Activated CD4-positive, alpha-beta T cell treated with anti-CD3 and anti-CD28 coated beads, Interleukin-2, amount 50 U/mL, for 24 hours (primary cell): ENCODE results near the gene RBPJ.

ENCODE experiments used
- DNase-seq, 2 donors: peaks; one replicate each; pipeline ENCODE4 v3.0.0-alpha.2; 2020; ENCODE audit warnings: low read depth in 1 of 2, low spot score in 1 of 2

The RBPJ gene

DNA sequence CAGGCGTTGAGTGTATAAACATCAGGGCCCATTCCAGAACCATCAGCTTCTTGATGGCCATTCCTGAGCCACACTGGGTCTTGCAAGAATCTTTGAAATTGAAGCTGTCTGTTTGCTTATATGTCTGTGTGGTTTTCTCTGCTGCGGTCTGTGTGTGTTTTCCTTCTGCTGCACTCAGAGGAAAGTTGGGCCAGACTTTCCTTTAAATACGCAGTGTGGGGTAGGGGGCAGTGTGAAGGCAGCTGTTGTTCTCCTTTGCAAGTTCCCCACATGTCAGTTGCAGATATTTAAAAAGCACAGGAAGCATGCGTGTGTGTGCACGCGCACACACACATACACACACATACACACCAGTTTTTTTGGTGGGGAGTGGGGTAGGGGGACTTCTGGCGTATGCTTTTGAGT is 137.3 kb downstream of the RBPJ start:
- no peak for DNase-seq

DNA sequence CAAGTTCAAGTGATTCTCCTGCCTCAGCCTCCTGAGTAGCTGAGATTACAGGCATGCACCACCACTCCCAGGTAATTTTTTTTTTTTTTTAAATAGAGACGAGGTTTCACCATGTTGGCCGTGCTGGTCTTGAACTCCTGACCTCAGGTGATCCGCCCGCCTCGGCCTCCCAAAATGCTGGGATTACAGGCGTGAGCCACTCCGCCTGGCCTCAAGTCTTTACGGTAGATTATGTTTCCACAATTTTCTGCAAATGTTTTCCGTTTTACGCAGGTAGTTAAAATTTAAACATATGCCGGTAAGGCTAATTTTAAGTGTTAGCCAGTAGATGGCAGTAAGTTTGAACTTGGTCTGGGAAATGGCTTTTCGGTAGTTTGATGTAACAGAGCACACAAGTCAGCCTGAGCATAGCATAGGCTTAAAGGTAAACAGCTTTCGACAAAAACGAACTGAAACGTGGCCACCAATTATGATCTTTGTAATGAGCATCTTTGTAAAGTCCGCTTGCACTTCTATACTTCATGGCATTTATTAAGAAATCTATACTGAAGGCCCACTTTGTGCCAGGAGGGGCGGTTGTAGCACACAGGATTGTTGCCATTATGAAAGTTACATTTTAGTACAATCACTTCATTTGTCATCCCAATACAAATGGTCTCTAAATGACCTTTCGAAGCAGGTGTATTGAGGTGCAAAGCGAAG is 138.4 kb downstream of the RBPJ start:
- DNase-seq: no peak

DNA sequence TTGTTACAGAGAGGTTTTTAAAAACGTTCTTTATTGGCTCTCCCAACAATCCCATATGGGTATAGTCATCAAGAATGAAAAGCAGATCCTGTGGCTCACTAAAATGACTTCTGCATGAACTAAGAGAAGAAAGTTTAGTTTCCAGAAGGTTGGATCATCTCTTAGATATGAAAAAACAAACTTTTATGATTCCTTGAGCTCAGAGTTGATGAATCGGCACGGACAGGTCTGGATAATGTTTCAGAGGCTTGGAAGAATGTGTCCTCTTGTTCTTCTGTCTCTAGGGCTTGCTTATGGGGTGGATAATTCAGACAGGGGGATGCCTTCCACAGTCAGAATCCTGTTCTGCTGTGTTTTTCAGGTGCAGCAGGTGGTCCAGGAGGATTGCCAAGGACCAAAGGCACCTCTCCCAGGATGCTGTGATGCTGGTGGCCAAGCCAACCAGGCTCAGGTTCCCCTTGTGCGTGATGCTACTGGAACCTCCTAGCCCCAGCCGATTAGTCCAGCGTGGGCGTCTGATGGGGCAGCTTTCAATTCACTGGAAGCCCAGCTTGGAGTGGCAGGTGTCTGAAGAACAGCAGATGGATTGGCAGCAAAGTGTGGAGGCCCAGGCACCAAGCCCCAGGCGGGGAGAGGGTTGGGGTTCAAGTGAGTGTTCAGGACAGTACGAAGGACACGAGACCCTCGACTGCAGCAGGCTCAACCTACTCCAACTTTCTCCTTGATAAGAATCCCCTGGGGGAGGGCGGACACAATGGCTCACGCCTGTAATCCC is 139.1 kb downstream of the RBPJ start:
- no peak for DNase-seq

DNA sequence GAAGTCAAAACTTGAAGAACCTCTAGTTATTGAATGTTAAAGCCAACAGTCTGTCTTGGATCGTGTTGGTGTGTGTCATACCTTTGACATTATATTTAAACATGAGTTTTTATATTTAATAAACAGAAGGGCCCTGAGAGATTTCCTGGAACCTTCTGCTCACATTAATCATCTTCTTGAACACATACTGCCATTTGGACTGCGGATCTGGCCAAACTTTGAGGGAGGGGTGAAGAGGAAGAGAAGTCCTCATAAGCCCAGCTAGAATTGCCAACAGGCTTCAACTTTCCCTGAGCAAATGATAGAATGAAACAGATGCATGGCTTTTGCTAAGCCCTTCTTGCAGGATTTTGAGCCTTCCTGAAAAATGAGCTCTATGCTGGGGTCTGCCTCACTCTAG is 142.1 kb downstream of the RBPJ start:
- DNase-seq: no peak

DNA sequence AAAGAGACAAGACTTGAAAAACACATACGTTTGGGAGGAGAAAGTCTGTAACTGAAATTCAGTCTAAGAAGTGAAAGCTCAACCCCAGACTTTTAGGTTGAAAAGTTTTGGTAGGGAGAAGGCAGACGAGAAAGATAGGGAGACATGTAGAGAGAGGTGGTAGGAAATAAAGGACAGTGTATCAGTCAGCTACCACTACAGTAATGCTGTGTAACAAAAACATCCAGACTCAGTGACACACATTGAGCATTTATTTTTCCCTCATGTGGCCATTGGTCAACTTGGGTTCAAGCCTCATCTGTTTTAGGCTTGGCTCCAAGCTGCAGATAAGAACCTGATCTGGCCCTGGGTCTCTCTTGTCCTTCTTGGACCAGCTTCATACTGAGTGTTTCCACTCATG is 142.6 kb downstream of the RBPJ start:
- DNase-seq: no peak

DNA sequence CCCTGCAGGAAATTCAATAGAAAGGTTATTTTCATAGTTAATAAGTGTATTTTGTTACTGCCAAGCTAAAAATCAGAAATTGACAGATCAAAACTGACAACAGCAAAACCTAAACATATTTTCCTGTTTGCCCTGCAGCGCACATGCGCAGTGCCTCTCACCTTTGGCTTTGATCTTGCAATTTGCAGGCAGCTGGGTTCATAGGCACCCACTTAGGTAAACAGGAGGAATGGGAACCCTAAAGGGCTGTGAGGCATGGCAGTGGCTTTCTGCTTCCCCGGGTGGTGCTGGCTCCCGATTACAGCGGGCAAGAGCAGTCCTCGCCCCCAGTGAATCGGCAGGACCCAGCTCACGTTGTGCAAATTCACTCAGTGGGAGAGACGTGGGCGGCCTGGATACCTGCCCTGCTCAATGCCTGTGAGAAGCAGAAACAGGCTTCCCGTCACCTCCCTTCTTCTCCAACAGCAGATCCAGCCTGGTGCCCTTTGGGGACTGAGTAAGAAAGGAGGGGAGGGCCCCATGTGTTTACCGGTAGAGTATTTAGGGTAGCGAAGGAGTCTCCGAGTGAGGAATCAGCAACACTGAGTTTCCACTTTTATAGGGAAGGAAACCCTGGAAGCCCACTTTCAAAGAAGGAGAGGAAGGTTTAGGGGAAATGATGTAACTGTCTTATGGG is 143.7 kb downstream of the RBPJ start:
- no peak for DNase-seq

DNA sequence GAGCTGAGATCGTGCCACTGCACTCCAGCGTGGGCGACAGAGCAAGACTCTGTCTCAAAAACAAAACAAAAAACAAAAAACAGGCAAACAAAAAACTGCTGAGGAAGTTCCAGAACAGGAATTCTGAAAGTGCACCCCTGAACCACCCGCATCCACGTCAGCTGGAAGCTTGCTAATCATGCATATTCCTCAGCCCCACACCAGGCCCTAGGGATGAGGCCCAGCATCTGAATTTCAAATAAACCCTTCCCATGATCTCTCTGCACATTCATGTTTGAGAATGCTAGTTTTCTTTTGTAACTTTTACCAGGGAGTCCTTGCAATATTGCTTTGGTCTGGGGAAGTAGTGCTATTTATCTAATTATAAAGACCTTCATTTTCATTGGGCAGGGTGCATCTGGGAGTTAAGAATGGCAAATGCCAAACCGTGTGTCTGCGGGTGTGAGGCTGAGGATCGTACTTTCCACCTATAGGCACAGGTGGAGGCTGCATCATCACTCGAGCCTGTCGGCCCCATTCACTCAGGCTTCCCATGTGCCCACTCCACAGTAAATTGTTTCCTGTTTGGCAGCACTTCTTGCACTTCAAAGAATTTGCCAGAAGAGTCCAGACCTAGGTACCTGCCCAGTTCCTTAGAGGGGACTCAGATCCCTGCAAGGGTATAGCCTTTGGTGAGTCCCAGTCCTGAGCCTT is 145.9 kb downstream of the RBPJ start:
- no peak for DNase-seq

DNA sequence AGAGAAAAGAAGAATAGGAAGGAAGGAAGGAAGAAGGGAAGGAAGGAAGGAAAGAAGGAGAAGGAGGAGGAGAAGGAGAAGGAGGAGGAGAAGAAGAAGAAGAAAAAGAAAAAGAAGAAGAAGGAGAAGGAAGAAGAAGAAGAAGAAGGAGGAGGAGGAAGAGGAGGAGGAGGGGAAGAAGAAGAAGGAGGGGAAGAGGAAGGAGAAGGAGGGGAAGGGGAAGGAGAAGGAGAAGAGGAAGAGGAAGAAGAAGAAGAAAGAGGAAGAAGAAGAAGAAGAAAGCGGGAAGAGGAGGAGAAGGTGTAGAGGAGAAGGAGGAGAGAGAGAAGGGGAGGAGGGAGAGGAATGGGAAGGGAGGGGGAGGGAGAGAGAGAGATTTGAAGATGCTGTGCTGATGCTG is 146.9 kb downstream of the RBPJ start:
- DNase-seq: no peak

DNA sequence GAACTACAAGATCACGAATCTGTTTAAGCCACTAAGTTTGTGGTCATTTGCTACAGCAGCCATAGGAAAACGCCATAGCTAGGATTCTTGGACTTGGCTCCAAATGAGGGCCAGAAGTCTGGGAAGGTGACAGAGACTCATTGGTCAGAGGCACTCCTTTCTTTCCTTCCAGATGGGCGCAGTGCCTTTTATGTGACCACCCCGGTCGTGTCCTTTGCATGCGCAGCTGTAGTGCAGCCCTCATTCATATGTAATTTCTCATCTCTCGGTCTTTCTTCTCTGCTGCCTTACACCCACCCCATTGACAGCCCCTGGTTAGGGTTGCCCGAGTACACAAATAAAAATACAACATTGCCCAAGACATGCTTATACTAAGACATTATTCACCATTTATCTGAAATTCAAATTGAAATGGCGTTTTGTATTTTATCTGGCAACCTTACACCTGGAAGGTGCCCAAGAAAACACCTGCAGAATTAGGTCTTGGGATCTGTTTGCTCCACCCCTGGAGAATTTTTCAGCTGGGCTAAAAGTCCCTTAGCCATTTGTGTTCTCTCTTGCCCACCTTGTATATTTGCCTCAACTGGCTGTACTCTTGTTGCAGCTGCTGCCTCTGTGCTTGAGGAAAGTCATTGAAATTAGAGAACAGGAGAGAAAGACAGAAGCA is 147.6 kb downstream of the RBPJ start:
- no peak for DNase-seq

DNA sequence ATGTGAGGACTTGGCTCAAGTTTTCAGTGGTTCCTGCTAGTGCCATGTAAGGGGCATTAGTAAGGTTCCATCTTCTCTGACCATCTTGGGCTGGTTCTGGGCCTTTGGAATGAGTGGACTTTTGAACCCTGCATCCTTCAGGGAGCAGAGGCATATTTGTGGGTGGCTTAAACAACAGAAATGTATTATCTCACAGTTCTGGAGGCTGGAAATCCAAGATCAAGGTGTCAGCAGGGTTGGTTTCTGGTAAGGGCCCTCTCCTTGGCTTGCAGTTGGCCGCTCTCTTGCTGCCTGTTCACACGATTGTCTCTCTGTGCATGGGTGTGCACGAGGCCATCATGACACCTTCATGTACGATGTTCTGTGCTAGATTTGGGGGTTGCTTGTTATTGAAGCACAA is 148.2 kb downstream of the RBPJ start:
- no peak for DNase-seq

DNA sequence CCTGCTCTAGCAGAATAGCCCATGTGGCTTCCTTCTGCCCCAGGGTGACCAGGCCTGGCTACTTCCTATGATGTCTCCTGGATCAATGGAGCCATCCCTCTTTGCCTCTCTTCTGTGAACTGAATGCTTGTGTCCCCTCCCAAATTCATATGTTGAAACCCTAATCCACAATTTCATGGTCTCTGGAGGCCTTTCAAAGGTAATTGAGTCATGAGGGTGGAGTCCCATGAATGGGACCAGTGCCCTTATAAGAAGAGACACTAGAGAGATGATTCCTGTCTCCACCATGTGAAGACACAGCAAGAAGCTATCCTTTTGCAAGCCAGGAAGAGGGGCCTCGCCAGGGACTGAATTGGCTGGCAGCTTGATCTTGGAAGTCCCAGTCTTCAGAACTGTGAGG is 151.1 kb downstream of the RBPJ start:
- no peak for DNase-seq

DNA sequence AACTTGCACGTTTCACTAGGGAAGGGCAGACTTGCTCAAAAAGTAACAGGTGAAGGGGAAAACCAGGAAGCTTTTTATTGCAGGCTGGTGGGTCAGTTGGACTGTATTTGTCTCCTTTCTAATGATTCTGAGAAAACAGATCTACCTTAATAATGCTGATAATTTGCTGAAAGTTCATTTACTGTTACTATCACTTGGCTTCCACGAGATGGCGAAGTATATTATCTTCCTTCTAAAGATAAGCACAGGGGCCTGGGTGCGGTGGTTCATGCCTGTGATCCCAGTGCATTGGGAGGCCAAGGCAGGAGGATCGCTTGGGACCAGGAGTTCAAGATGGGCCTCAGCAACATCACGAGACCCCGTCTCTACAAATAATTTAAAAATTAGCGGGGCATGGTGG is 153.1 kb downstream of the RBPJ start:
- no peak for DNase-seq

DNA sequence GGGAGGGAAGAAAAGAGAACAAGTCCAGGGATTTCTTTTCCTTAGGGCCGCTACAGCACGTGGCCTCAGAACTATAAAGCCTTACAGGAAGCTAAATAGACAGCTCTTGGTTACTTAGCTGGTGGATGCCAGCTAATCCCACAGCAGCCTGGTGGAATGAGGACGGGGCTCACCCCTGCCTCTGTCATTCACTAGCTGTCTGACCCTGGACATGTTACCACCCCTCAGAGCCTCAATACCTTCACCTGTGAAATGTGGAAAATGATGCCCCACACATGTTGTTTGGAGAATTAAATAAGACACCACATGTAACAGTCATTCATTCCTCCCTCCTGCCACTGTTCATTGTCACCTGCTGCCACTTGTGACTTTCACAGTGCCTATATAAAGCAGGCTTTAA is 153.7 kb downstream of the RBPJ start:
- no peak for DNase-seq

DNA sequence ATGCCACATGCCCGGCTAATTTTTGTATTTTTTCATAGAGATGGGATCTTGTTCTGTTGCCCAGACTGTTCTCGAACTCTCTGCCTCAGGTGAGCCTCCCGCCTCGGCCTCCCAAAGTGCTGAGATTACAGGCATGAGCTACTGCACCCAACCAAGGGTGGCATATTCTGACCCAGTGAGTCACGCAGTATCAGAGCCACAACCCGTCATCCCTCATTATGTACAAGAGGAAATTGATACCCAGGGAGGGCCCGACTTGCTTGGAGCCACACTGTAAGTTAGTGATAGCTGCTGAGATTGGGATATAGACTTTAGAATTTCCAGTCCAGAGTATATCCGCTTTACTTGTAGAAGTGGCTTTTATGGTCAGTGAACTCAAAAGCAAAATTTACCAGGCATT is 154.9 kb downstream of the RBPJ start:
- no peak for DNase-seq

DNA sequence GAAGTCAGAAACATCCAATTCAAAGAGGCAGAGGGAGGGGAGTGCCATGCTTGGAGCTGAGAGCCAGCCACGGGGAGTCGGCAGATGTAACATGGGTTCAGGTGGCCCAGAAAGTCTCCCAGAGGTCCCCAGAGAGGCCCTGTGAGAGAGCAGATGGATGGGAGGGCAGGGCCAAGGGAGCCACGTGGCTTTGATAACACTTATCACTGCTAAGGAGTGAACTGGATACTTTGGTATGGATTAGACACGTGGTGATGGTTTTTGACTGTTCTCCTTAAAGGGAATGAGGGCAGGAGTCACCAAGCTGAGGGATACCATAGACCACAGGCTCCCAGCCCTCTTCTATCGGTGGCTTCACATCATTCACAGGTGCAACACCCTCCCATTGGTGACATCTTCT is 155.7 kb downstream of the RBPJ start:
- no peak for DNase-seq

DNA sequence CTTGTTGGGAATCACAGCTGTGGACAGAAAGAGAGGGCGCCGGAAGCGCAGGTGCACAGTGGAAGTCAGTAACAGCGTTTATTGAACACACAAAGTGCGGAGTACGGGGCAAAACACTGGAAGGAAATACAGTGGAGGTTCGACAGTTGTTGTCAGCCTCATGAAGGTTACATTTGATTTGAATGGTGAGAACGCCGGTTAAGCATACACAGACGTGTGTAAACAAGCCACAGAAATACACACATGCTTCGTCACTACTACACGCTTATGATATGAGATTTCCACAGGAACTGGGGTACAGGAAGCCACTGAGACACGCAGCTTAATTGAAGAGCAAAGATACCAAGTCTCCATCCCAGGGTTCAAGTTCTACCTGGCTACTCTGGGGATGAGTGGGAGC is 157.5 kb downstream of the RBPJ start:
- no peak for DNase-seq

DNA sequence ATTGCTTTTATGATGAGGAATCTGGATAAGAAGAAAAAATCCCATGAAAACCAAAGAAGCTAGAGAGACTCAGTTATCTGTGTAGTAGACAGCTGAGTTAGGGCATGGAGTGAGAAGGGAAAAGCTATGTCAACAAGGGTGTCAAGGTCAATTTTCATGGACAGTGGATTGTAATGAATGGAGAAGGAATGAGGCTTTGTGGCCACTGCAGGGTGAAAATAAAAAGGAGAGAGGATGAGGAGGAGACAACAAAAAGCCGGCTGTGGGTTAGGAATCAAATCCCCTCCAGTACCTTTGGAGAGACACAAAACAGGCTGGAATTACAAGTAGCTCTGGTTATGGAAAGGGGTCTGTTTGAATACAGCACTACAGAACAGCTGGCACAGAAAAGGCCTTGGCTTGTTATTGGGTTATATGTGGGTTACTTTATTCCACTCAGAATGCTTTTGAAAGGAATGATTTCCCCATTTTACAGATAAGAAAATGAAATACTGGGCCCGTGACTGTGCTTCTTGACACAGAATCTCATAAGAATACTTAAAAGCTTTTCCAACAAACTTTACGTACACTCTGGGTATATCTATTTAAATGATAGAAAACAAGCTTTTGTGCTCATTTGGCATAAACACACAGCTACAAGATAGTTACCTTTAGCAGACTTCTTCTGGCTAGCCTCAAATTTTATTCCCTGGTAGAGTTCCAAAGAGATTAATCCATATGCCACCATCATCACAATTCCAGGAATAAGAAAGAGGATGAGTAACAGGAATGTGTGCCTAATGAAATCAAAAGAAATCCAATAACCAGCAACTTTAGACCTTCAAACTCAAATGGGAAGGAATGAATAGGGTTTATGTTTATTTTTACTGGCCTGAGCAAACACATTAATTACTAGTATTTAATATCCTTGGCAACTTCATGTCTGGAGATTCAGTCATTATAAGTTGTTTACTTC is 162.0 kb downstream of the RBPJ start:
- no peak for DNase-seq

DNA sequence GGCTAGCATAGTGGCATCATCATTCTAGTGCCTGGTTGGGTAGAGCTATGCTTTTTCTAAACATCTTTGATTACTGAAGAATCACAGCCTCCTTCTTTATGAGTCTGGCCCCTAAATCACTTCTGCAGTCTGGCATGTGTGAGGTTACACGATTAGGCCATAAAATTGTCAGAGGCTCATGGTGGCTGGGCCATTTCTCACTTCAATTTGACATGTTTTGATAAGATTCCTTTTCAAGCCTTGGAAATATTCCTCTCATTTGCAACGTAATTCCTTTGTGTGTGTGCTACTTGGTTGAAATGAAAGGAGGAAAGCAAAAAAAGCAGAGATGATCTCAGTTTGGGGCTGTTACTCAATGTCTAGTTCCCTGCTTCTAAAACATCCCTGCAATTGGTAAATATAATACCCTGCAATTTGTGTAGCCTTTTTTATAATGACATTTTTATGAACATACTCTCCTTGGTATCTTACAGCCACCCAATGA is 163.3 kb downstream of the RBPJ start:
- DNase-seq: no peak

DNA sequence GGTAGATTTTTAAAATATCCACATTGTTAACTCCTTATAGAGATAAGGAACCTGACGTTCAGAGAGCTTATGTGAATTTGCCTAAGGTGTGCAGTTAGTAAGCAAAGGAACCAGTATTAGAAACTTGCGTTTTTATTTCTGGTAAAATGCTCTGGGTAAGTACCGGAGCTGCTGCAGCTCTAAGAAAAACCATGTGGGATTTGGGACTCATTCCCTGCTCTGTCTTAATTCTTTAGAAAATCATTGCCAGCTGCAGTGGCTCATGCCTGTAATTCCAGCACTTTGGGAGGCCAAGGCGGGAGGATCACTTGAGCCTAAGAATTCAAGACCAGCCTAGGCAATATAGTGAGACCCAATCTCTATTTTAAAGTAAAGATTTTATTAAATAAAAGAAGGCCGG is 163.7 kb downstream of the RBPJ start:
- DNase-seq: no peak
